ENCODE results near the gene SFXN4. TPM values are rescaled to one million over a fixed set of nuclear protein-coding genes. Genes with fewer than 3 reads are reported as not detected.

The SFXN4 gene
- total and polyA plus RNA-seq, 2 of the 13 experiments (the other 11 are each of a cell fraction or from before 2014, with no cell fraction given), result 47.7 to 64.9 TPM

GRCh38 chr10:119165171-119166117, at the start of gene SFXN4 (continued):
- TF ChIP-seq ZBTB49 (CRISPR knock-in tag; IDR thresholded peaks at IDR 0.05; ENCODE audit: borderline replicate concordance), result no peak
- TF ChIP-seq ZNF20 (CRISPR knock-in tag; IDR thresholded peaks at IDR 0.05), result no peak
- no peak for TF ChIP-seq ZNF576 (CRISPR knock-in tag; IDR thresholded peaks at IDR 0.05)
- TF ChIP-seq ZBTB21 (CRISPR knock-in tag; IDR thresholded peaks at IDR 0.05), result no peak
- TF ChIP-seq NBN (conservative IDR thresholded peaks at IDR 0.05), result no peak
- TF ChIP-seq ZNF251 (CRISPR knock-in tag; IDR thresholded peaks at IDR 0.05), result 0 out of 2 replicates have a peak, but pooled peaks have one; percentile 35
- TF ChIP-seq U2AF1 (optimal IDR thresholded peaks at IDR 0.05; ENCODE audit: low read depth, low read length), result no peak
- peak; percentile 85 for TF ChIP-seq KMT2A (CRISPR knock-in tag; IDR thresholded peaks at IDR 0.05)
- no peak for TF ChIP-seq SMAD9 (CRISPR knock-in tag; IDR thresholded peaks at IDR 0.05)
- TF ChIP-seq ZNF143 (CRISPR knock-in tag; IDR thresholded peaks at IDR 0.05), result no peak
- TF ChIP-seq RORA (CRISPR knock-in tag; IDR thresholded peaks at IDR 0.05), result no peak
- TF ChIP-seq STAG1 (CRISPR knock-in tag; IDR thresholded peaks at IDR 0.05), result 0 out of 2 replicates have a peak, but pooled peaks have one; percentile 5
- TF ChIP-seq ZNF33B (CRISPR knock-in tag; IDR thresholded peaks at IDR 0.05), result no peak
- TF ChIP-seq ZNF281 (CRISPR knock-in tag; IDR thresholded peaks at IDR 0.05; ENCODE audit: borderline replicate concordance), result no peak
- TF ChIP-seq ATF1 (CRISPR knock-in tag; IDR thresholded peaks at IDR 0.05), result no peak
- TF ChIP-seq ZNF567 (CRISPR knock-in tag; IDR thresholded peaks at IDR 0.05; ENCODE audit: borderline replicate concordance), result no peak
- no peak for TF ChIP-seq SNRNP70 (IDR thresholded peaks at IDR 0.05; ENCODE audit: low read depth, low read length)
- no peak for TF ChIP-seq ZNF343 (CRISPR knock-in tag; IDR thresholded peaks at IDR 0.05)
- TF ChIP-seq, protein P1, sequence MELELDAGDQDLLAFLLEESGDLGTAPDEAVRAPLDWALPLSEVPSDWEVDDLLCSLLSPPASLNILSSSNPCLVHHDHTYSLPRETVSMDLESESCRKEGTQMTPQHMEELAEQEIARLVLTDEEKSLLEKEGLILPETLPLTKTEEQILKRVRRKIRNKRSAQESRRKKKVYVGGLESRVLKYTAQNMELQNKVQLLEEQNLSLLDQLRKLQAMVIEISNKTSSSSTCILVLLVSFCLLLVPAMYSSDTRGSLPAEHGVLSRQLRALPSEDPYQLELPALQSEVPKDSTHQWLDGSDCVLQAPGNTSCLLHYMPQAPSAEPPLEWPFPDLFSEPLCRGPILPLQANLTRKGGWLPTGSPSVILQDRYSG (CRISPR knock-in tag; IDR thresholded peaks at IDR 0.05), result no peak
